RKO (cell line): ENCODE results near the gene ASCL5.

Experiments used
- DNase-seq: peaks from one replicate; pipeline ENCODE4 v3.0.0-alpha.2; 2016; ENCODE audit warnings: low spot score

Gene ASCL5

GRCh38 chr1:201085902-201086735 lies 40.9 kb downstream of the ASCL5 start:
- peak; percentile 53 for DNase-seq

DNA sequence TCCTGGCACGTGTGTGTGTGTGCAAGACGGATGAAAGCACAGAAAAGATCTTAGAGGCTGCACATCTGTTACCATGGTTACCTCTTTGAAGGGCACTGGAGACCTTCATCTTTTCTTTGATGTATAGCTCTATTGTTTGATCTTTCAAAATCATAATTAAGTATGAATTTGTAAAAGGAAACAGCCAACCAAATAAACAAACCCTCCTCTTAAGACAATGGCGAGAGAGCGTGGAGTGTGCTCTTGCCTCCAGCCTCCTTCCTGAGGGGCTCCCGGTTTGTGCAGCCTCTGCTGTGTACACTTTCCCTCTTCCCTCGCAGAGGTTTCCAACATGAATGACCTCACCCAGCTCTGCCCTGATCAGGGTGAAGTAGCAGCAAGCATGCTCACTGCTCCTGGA lies 42.7 kb downstream of the ASCL5 start:
- no peak for DNase-seq

DNA sequence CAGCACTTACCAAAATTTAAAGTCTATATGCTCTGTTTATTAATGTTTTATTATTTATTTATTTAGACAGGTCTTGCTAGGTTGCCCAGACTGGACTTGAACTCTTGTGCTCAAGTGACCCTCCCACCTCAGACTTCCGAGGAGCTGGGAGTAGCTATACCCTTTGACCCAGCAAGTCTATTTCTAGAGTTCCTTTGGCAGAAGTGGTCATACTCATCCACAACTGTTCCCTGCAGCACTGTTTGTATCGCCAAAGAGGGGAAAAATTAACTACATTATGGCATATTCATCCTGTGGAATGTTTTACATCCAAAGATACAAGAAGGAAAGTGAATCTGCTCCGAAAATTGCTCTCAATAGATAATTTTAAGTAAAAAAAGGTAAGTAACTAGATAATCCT lies 43.2 kb downstream of the ASCL5 start:
- no peak for DNase-seq

- DNase-seq = no peak
These were observed 46.8 kb downstream of the ASCL5 start for GRCh38 chr1:201080135-201080534.

- DNase-seq = no peak
These were observed 49.2 kb downstream of the ASCL5 start for GRCh38 chr1:201077736-201078135.

- no peak for DNase-seq
These were observed 49.9 kb downstream of the ASCL5 start for GRCh38 chr1:201077116-201077515.

DNA sequence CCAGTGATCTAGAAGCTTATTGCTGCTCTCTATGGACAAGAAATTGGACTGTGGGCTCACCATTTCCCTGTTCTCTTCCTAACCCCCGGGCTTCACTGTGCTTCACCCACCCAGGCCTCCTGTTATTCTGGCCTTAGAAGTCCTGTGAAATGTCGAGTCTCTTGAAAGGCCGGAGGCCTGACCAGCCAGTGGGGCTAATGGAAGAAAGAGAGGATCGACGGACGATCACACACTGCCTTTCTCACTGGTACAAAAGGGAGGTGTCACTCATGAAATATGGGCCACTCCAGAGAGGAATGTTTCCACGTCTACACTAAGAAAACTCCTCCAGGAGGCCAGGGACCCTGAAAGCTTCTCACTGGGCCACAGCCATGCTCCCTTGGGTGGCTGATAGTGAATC lies 50.9 kb downstream of the ASCL5 start:
- no peak for DNase-seq

- DNase-seq = no peak
These were observed 53.0 kb downstream of the ASCL5 start for GRCh38 chr1:201074018-201074417.

DNA sequence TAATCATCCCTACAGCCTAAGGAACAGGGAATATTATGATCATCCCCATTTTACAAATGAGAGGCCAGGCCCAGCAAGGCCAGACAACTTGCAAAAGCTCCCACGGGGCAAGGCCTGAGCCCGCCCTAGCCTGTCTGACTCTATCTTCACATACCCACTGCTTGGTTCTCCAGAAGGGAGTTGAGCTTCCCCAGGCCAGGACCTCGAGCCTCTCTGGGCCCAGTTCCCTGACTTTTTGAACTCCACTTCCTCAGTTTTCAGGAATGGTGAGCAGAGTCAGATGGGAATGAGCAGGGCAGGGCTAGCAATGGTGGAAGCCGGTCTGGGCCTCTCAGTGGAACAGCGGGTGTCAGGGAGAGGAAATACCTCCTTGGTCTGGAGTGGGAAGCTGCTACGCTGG lies 54.1 kb downstream of the ASCL5 start:
- no peak for DNase-seq

- DNase-seq = peak; percentile 41
These were observed 54.8 kb downstream of the ASCL5 start for GRCh38 chr1:201072149-201072548.

DNA sequence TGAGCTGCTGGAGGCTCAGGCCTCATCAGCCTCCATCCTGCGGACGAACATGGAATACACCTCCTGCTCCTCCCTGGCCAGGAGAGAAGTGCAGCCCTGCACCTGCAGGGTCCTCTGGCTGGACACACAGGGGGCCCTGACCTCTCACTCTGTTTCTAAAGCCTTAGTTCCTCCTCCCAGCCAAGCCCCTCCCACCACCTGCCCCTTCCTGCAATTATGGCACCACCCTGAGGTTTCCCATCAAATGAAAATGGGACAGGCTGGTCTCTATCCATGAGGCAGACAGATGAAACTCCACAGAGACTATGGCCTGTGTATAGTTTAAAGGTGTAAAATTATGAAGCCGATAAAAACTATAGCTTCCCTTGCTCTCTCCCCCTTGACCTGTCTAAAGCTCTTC lies 57.3 kb downstream of the ASCL5 start:
- DNase-seq = no peak

DNA sequence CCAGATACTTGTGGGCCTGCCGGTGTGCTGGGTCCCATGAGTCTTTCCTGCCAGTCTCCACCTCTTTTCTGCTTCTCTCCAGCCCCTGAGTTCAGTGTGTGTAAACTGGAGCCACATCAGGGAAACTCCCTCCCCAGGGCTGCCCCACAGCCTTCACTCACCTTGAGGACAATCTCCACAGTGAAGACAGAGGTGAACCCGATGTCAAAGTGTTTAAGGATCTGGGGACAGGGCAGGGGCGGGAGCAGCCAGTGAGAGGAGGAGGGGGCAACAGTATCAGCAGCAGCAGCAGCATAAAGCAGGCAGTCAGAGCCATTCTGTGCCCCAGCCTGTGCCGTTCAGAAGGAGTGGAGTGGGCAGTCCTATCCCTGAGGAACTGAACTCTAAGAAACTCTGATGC lies 58.0 kb downstream of the ASCL5 start:
- no peak for DNase-seq

- DNase-seq = no peak
These were observed 60.0 kb downstream of the ASCL5 start for GRCh38 chr1:201066986-201067385.

- DNase-seq = no peak
These were observed 61.3 kb downstream of the ASCL5 start for GRCh38 chr1:201065686-201066085.

GRCh38 chr1:201064806-201065205 lies 62.2 kb downstream of the ASCL5 start:
- DNase-seq = no peak
